Breast epithelium (tissue), 3 donors: ENCODE data around the gene B3GALT6.

ENCODE experiments used
- CTCF ChIP-seq, 3 donors: fragments of 450-650 bp; IDR thresholded peaks; one replicate each; pipeline ENCODE4 v1.5.1; 2016 to 2017; ENCODE audit warnings: antibody characterized with exemption in 3 of 3, mild to moderate bottlenecking in 3 of 3, moderate library complexity in 3 of 3
- POLR2A ChIP-seq: fragments of 450-650 bp; IDR thresholded peaks from one replicate; pipeline ENCODE4 v1.6.1; 2016; ENCODE audit warnings: antibody characterized with exemption, mild to moderate bottlenecking, moderate library complexity

GRCh38 chr1:1197188-1197500 lies 34.9 kb upstream of the B3GALT6 start:
- TF ChIP-seq CTCF (IDR thresholded peaks at IDR 0.05) (no peak), POLR2A (no peak)
